Stimulated activated CD8-positive, alpha-beta memory T cell treated with anti-CD3 and anti-CD28 coated beads, Interleukin-15, amount 100 ng/mL, for 48 hours (primary cell): ENCODE data around the gene ZNF77.
A peak's percentile ranks its signal among the peaks of the same experiment; 100 is the strongest.
"Not testable (repeated sequence)": the region's sequence is repeated elsewhere in the genome, so short reads cannot be mapped to it uniquely, and the experiment has no call there.

Source experiments
- DNase-seq, 2 donors: peaks; one replicate each; pipeline ENCODE4 v3.0.0-alpha.2; 2020; ENCODE audit warnings: low read depth in 2 of 2

ZNF77 gene

DNA sequence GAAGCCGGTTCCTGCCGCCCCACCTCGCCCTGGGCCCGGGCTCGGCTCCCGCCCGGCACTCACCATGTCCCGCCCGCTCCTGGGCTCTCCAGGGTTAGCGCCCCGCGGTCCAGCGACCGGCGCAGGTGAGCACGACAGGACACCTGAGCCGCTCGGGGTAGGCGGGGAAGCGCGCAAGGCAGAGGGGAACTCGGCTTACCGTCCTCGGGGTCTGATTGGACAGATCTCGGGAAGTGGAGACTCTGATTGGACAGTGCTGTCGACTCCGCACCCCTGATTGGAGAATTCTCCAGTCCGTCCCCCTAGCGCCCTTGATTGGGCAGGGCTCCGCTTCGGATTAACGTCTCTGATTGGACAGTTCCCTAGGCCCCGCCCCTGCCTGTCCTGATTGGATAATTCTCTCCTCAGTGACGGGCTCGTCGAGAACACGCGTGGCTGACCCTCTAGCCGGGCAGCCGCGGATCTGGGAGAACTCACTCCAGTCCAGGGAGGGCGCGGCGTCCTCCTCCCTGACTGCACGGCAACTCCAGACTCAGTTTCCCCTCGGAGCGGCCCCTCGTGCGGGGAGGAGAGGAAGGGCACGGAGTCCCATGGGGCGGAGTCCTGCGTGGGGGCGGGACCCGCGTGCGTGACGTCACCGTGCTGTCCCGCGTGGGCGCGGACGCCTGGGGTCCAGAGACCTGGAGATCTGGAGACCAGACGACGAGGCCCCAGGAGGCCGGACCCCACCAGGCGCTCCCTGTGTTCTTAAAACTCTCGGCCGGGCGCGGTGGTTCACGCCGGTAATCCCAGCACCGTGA, at the start of gene ZNF77:
Gene ZNF77, minus strand, starts transcription at position 197 of the 800 bp plus-strand sequence. Its CDS starts 131 bp downstream, at position 66.
- peak; percentile 96 to 97 for DNase-seq

DNA sequence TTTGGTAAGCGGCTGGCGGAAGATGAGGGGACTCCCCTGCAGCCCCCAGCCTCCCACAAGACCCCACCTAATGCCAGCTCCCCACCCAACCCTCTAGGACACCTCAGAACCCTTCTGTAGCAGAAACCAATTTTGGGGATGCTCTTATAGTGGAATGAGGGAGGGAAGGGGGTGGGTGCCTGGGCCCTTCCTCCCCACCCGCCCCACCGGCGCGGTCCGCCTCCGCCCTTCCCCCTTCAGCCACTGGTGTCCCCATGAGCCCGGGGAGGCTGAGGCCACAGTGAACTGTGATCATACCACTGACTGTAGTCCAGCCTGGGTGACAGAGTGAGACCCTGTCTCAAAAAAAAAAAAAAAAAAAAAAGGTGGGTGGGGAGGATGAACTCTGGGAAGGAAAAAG, 48.8 kb upstream of the ZNF77 start:
- DNase-seq, result no peak

DNA sequence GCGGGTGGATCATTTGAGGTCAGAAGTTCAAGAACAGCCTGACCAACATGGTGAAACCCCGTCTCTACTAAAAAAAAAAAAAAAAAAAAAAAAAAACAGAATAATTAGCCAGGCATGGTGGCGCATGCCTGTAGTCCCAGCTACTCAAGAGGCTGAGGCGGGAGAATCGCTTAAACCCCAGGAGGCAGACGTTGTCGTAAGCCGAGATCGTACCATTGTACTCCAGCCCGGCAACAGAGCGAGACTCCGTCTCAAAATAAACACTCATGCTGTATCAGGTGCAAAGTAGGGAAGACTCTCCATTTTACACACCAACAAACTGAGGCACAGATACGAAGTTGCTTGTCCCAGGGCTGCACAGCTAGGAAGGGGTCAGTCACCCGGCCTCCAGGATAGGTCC, 48.2 kb upstream of the ZNF77 start:
- no peak for DNase-seq

DNA sequence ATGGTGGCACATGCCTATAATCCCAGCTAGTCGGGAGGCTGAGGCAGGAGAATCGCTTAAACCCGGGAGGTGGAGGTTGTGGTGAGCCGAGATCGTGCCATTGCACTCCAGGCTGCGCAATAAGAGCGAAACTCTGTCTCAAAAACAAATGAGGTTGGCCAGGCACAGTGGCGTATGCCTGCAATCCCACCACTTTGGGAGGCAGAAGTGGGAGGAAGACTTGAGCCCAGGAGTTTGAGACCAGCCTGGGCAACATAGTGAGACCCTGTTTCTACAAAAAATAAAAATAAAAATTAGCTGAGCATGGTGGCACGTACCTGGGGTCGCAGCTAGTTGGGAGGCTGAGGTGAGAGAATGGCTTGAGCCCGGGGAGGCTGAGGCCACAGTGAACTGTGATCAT, 47.6 kb upstream of the ZNF77 start:
- not testable (repeated sequence) for DNase-seq

DNA sequence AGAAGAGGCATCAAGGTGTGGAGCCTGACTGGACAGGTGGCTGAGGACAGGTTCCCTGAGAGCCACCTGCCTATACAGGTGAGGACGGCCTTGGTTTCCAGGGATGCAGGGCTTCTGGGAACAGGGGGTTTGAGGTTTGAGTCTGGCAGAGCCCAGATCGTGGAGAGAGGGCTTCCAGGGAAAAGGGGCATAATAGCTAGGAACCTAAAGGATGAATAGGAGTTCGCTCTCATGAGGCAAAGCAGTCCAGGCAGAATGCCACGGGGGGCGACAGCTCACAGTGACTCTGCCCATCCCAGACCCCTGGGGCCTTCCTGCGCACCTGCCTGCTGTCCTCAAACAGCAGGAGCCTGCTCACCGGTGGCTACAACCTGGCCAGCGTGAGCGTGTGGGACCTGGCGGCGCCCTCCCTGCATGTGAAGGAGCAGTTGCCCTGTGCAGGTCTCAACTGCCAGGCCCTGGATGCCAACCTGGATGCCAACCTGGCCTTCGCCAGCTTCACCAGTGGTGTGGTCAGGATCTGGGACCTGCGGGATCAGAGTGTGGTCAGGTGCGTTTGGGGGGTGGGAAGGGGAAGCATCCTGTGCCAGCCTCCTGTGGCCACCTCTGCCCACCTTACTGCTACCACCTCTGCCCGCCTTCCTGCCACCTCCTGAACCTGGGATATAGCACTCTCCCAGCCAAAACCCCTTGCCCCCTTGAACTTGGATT, 44.6 kb upstream of the ZNF77 start:
- DNase-seq, result no peak

DNA sequence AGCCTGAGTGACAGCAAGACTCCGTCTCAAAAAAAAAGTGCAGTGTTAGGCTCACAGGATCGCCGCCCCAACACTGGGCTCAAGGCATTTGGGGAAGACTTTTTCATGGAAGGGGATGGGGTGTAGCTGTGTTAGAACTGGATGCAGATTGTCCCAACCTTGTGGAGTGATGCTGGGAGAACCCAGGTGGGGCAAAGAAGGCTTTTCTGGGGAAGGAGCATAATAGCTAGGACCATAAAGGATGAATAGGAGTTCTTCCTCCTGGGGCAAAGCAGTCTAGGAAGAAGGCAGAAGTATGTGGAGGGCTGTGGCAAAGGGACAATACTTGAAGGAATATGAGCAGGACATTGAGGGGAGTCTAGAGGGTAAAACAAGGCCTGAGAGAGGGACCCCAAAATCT, 43.8 kb upstream of the ZNF77 start:
- DNase-seq, result no peak

DNA sequence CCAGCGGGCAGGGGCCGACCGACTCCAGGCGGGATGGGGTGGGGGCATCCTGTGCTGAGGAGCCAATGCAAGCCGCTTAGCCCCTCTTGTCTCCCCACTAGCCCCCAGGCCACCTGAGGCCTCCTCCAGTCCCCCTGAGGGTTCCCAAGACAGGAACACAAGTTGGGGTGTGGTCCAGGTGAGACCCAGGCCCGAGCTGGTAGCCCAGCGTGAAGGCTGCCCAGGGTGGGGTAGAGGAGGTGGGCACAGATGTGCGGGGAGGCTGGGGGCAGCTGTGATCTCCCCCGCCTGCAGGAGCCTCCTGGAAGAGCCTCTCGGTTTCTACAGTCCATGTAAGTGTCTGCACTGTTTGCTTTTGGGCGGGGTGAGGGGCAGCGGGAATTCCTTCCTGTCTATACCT, 43.0 kb upstream of the ZNF77 start:
- DNase-seq, result no peak

DNA sequence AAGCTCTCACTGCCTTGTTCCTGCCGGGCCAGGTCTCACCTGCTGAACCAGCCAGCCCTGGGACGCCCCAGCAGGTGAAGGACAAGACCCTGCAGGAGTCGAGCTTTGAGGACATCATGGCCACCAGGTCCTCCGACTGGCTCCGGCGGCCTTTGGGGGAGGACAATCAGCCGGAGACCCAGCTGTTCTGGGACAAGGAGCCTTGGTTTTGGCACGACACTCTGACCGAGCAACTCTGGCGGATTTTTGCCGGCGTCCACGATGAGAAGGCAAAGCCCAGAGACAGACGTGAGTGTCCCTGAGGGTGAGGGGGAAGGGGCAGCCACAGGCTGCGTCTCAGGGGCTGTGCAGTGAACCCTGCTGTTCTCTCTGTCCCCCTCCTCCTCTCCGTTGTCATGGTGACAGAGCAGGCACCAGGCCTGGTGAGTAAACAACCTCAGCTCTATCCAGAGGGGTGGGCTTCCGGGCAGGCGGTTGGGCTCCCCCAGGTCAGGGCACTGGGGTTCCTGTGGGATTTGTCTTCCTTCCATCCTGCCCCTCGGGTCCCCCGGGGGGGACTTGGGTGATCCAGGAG, 42.3 kb upstream of the ZNF77 start:
- DNase-seq, result no peak

DNA sequence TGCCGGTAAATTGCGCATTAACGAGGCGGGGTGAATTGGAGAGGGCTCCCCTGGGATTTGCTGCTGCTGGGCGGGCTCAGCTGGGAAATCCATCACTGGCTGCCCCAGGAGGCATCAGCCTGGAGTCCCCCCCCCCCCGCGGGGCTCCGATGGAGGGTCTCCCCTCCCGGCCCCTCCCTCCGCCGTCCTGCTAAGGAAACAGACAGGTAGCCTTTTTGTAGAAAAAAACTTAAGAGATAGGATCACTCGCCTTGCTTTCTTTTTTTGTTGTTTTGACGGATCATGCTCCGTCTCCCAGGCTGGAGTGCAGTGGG, 39.4 kb upstream of the ZNF77 start:
- DNase-seq, result no peak

DNA sequence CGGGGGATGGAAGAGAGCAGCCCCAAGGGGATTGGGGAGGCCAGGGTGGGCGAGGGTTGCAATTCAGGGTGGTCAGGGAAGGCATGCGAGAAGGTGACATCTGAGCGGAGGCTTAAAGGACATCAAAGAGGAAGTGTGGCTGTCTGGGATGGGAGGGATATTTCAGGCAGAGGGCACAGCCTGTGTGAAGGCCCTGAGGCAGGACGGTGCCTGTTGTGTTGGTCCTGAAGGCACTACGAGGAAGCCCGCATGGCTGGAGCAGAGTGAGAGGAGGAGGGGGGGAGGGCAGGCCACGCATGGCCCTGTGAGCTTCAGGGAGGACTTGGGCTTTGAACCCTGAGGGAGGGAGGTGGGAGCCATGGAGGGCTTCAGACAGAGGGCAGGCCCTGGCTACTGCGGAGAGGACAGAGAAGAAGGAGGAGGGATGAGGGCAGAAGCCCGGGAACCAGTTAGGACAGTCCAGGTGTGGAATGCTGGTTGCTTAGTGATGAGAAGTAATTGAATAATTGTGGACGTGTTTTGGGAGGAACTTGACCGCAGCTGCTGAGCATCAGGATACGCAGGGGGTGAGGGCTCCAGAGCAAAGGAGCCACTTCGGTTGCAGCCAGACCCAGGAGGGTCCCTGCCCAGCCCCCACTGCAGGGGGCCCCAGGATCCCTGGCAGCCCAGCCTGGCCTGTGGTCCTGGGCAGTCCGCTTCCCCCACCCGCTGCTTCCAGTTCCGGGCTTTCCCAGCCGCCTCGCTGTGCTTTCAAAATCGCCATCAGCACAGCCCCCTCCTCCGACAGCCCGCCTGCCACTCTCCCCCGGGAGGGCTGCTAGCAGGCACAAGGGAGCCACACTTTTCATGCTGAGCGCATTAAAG, 38.8 kb upstream of the ZNF77 start:
- no peak for DNase-seq

DNA sequence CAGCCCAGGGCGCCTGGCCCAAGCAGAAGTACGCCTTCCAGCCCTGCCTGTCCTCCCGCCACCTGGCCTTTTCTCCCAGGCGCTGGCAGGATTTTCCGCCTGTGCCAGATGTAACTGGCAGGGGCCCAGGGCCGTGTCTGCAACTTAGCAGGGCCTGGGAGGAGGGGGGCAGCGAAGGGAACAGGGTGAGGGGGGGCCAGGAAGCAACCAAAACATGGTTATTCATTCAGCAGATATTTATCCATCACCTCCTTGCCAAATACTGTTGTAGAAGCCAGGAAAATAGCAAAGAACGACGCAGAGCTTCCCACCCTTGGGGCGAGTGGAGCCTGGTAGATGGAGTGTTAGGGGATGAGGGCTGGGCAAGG, 38.2 kb upstream of the ZNF77 start:
- DNase-seq, result no peak

DNA sequence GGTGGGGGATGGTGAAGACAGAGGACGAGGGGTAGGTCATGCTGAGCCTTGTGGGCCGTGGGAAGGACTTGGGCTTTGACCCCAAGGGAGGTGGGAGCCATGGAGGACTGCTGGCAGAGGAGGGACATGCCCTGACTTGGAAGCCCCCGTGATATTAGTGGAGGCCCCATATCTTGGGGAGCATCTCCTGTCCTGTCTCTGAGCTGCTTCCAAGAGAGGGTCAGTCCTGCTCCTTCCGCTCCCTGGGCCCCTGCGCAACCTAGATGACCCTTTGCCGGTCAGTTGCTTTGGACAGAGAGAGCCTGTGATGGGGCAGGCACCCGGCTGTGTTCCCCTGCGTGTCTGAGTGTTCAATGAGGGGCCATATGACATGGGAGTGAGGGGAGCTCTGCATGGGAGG, 37.8 kb upstream of the ZNF77 start:
- no peak for DNase-seq

DNA sequence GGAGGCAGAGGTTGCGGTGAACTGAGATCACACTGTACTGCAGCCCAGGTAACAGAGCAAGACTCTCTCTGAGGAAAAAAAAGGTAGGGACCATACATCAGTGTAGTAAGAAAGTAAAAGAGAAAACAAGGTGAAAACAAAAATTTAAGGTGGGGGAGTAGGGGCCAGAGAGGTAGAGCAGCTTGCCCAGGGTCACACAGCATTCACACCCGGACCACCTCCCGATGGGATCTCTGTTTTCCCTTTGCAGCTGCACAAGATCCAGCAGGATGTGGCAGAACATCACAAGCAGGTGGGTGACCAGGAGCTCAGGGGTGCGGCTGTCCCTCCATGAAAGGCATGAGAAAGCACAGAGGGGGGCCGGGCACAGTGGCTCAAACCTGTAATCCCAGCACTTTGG, 37.1 kb upstream of the ZNF77 start:
- no peak for DNase-seq

DNA sequence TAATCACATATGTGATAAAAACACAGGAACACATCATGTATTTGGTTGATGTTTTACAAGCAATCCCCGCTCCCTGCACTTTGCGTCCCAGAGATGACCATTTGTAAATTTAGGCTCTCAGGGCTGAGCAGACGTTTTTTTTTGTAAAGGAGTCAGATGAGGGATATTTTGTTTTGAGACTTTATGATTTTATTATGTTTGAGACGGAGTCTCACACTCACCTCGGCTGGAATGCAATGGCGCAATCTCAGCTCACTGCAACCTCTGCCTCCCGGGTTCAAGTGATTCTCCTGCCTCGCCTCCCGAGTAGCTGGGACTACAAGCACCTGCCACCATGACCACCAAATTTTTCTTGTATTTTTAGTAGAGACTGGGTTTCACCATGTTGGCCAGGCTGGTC, 34.0 kb upstream of the ZNF77 start:
- no peak for DNase-seq

DNA sequence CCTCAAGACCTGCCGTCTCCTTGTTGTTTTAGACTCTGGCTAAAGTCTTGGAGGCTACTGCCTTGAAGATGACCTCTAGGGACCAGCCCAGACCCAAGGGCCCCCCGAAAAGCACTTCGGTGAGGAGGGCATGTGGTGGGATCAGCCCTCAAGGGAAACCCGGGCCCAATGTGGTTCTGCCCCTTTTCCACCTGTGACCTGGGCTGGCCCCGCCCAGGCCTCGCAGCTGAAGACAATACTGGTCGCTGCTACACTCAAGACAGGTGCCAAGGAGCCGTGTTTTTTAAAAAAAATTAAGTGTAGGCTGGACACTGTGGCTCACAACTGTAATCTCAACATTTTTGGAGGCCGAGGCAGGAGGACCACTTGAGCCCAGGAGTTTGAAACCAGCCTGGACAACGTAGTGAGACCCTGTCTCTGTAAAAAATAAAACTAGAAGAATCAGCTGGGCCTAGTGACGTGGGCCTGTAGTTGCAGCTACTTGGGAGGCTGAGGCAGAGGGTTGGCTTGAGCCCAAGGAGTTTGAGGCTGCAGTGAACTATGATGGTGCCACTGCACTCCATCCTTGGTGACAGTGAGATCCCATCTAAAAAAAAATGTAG, 33.5 kb upstream of the ZNF77 start:
- no peak for DNase-seq

DNA sequence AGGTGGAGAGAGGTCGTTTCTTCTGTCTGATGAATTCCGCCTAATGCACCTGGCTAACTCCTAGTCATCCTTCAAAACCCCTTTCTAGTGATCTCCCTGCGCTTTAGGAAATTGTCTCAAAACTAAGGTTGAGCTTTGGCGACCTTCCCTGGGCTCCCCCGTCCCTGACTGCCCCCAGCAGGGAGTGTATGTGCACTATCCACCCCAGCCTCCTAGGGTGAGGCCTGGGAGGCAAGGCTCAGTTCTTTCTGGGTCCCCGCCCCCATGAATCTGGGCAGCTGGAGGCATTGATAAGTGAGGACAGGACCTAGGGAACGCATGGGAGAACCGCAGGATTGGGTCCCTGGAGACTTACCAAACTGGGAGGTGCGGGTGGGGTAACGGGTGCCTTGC, 33.0 kb upstream of the ZNF77 start:
- DNase-seq, result no peak

DNA sequence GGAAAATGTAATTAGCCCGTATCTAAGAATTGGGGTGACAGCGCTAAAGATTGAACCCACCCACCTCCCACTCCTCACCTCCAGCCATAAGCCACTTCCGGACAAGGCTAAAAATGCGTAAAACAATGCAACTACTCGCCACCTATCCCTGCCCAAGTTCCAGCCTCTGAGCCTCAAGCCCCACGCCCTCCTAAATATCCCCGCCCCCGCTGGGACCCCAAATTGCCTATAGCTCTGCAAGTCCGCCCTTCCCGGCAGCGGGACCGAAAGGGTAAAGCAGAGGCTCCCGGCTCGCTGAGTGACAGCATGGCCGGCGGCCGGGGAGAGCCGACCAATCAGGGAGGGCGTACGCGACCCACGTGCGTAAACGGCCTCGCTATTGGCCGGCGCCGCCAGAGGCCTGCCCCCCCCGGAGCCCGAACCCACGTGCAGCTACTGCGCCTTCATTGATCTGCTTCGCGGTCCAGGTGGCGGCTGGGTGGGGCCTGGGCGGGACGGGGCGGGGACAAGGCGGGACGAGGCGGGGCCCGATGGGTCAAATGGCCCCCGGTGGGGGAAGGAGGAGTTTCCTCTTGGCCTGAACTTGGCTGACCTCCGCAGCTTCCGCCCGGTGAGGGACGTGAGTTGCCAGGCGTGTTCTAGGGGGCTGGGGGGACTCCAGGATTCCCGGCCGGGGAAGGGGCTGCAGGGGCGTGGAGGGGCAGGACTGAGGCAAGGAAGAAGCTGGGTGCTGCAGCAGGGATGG, 32.4 kb upstream of the ZNF77 start, which contains the start of gene TLE6:
Gene TLE6, plus strand, starts transcription at position 564 of the 745 bp plus-strand sequence. CDS start 670 bp downstream, outside the sequence.
- DNase-seq, result peak; percentile 92 to 93

DNA sequence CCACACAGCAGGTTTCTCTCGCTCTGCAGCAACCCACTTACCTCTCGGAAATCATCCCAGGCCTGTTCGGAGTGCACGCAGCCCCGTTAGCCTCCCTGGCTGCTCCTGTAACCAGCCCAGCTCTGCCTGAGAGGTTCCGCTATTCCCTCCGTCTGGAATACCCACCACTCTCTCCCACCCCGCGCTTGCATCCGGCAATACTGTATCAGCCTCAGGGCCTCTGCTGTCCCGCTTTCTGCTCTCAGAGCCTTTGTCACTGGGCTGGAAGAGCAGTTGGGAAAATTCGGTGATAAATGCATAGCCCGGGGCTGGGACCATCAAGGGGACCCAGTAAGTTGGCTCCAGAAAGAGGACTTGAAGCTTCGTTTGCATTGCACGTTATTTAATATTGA, 31.8 kb upstream of the ZNF77 start:
- no peak for DNase-seq

DNA sequence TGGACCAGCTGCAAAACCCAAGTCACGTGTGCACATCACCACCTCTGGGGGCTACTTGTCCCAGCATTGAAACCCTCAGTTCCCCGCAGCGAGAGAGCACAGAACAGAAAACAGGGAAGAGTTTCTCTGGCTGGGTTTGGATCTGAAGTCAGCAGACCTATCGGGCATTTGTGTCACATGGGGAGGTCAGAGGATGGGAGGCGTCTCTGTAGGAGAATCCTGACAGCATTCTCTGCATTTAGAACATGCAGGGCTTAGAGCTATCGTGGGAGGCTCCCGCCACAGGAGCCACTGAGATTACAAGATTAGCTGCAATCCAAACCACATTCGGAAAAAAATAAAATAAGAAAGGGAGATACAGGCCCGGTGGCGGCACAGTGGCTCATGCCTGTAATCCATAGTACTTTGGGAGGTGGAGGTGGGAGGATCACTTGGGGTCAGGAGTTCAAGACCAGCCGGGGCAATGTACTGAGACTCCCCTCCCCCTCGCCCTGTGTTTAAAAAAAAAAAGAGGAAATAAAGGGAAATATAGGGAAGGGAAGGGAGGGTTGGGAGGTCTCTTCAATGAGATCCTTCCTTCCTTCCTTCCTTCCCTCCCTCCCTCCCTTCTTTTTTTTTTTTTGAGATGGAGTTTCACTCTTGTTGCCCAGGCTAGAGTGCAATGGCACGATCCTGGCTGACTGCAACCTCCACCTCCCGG, 29.7 kb upstream of the ZNF77 start:
- peak in 1 of 2 donors; percentile 24 for DNase-seq

DNA sequence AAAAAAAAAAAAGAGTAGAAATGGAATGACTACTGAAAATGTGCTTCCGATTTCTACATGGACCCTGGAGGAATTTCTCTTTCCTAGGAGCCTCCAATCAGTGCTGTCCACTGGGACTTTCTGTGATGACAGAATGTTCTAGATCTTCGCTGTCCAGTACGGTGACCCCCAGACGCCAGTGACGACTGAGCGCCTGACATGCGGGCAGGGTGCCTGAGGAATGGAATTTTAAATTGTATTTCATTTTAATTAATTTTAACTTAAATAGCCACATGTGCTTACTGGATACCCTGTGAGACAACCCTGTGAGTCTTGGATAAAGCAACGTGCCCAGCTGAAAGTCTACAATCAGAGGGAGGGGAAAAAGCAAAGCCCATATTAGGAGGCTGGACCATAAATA, 28.5 kb upstream of the ZNF77 start:
- no peak for DNase-seq
